Activated naive CD8-positive, alpha-beta T cell treated with anti-CD3 and anti-CD28 coated beads for 36 hours (primary cell): Measurements from ENCODE around the gene HACL1. TPM values are rescaled to one million over a fixed set of nuclear protein-coding genes. Genes with fewer than 3 reads are reported as not detected.

Source experiments
- DNase-seq: peaks from one replicate; pipeline ENCODE4 v3.0.0; 2021
- H3K27ac Mint-ChIP-seq: one replicate; pipeline ENCODE4 v1.8.0; 2022; ENCODE audit warnings: mild to moderate bottlenecking, moderate library complexity, mixed read lengths
- H3K27me3 Mint-ChIP-seq: one replicate; pipeline ENCODE4 v1.8.0; 2022; ENCODE audit warnings: mild to moderate bottlenecking, mixed read lengths
- H3K36me3 Mint-ChIP-seq: one replicate; pipeline ENCODE4 v1.8.0; 2021; ENCODE audit warnings: mild to moderate bottlenecking, mixed read lengths
- H3K4me1 Mint-ChIP-seq: one replicate; pipeline ENCODE4 v1.8.0; 2021; ENCODE audit warnings: mixed read lengths
- H3K4me3 Mint-ChIP-seq: one replicate; pipeline ENCODE4 v1.8.0; 2022; ENCODE audit warnings: mild to moderate bottlenecking, moderate library complexity, mixed read lengths
- H3K9me3 Mint-ChIP-seq: one replicate; pipeline ENCODE4 v1.8.0; 2022; ENCODE audit warnings: mixed read lengths
- total RNA-seq, 2 experiments: library from RNA; stranded (reverse); gene quantifications; one replicate each; pipeline ENCODE4 v1.2.3, GENCODE V29; 2021

The HACL1 gene
- total RNA-seq, 2 experiments from 2014 or later = 23.0 to 23.3 TPM

DNA sequence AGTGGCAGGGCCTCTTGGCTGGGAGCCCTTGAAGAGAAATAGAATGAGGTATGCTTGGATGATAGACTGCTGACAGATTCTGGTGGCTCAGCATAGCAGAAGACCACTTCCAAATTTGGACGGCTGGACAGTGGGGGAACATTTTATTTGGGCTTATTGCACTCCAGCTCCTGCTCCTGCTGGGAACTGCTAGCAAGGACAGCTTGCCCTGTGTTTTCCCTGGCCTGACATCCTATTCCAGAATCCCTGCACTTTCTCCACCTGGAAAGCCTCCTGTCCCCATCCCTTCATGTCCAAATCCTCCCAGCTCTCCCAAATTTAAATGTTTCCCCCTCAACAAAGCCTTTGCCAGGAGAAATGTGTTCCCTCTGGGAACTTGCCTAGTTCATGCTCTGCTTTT lies 70.0 kb downstream of the HACL1 start:
- no peak for DNase-seq
- Mint-ChIP-seq H3K9me3 (no peaks in the 10 kb centered on the region), H3K36me3 (no peaks in the 10 kb centered on the region), H3K4me3 (no peak overlapping the region), H3K27ac (no peak overlapping the region), H3K4me1 (peaks cover 31% of the 10 kb centered on the region), H3K27me3 (no peaks in the 10 kb centered on the region)

DNA sequence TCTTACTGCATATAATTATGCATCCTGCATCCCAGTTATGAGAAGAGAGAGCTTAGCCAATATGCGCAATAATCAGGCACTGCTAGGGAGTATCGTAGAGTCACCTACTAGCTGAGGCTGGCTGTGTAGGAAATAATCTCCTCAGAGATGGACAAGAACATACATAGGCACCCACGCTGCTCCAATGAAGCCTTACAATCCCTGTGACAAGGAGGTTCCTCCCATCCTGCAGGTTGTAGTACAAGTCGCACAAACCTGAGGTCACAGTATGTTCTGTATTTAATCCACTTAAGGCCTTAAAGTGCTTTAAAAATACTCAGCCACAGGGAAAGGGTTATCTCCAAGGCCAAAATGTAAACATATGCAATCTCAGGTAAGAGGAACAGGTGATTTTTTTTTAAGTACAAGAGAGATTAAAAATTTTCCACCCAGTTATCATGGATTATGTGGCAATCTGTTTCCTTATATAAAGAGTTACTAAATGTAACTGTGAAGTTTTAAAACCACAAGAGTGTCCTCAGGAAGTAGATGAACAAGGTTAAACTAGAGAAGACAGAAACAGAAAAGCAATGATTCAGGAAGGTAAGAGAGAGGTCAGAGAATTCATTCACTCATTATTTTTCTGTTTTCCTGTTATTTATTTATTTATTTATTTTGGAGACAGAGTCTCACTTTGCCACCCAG lies 72.4 kb downstream of the HACL1 start:
- H3K9me3 Mint-ChIP-seq = no peaks in the 10 kb centered on the region
- H3K36me3 Mint-ChIP-seq = no peaks in the 10 kb centered on the region
- H3K27ac Mint-ChIP-seq = no peak overlapping the region
- peaks cover 14% of the 10 kb centered on the region for H3K4me1 Mint-ChIP-seq
- H3K4me3 Mint-ChIP-seq = no peak overlapping the region
- DNase-seq = no peak
- H3K27me3 Mint-ChIP-seq = no peaks in the 10 kb centered on the region

DNA sequence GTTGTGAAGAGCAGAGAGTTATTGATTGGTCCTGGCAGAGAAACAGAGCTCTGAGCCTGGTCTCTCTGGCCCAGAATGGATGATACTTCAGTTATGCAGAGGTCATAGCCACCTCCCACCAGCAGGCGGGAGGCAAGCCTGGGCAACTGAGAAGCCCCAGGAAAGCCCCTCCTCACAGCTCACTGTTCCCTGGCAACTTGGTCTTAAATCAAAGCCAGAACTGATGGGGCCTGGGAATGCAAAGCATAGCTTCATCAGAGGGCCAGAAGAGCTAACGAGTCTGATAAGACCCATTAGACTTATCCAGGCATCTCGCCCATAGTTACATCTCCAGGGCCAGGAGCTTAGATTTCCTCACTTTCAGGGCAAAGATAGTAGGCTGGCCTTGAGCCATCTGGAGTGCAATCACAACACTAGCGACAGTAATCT lies 74.3 kb downstream of the HACL1 start:
- H3K36me3 Mint-ChIP-seq = no peaks in the 10 kb centered on the region
- no peak overlapping the region for H3K4me3 Mint-ChIP-seq
- no peak overlapping the region for H3K27ac Mint-ChIP-seq
- DNase-seq = no peak
- peaks cover 14% of the 10 kb centered on the region for H3K4me1 Mint-ChIP-seq
- H3K9me3 Mint-ChIP-seq = no peaks in the 10 kb centered on the region
- H3K27me3 Mint-ChIP-seq = no peaks in the 10 kb centered on the region

DNA sequence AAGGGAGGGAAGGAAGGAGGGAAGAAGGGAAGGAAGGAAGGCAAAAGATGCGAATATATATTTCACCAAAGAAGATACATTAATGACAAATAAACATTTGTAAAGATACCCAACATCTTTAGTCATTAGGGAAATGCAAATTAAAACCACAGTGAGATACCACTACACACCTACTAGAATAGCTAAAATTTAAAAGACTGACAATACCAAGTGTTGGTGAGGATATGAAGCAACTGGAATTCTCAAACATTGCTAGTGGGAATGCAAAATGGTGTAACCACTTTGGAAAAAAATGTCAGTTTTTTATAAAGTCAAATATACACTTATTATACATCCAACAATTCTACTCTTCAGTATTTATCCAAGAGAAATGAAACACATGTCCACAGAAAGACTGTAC lies 75.6 kb downstream of the HACL1 start:
- H3K27ac Mint-ChIP-seq = no peak overlapping the region
- no peaks in the 10 kb centered on the region for H3K36me3 Mint-ChIP-seq
- no peak for DNase-seq
- H3K4me3 Mint-ChIP-seq = no peak overlapping the region
- H3K4me1 Mint-ChIP-seq = peaks cover 18% of the 10 kb centered on the region
- no peaks in the 10 kb centered on the region for H3K9me3 Mint-ChIP-seq
- H3K27me3 Mint-ChIP-seq = peaks cover 11% of the 10 kb centered on the region

DNA sequence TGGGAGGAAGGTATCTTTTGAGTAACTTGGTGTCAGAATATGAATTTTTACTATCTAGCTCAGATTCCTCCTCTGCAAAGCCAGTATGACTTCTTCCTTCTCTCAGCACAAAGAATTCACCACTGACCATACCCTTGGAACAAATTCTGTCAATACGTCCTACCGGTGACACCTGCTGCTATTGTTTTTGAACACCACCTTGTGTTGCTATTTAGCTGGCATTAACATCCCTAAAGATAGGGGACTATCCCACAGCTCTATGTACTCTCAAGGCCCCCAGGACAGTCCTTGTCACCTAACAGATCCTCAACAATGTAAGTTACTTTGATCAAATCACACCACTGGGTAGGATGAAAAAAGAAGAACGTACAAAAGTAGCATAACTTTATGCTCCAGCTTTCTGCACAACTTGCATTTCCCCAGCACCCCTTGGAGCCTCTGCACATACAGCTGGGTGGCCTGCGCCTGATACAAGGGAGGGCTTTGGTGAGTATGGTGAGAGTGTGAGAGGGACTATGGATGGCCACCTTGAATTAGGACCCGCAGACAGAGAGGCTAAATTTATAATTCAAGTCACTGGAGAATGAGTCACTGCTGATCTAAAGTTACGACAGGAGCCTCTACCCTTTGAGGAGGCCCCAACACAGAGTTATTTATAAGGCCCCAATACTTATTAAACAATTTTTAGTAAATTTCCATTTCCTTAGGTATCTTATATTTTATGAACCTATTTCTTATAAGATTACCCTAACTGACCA lies 77.5 kb downstream of the HACL1 start:
- no peak for DNase-seq
- H3K4me3 Mint-ChIP-seq = no peak overlapping the region
- peaks cover 19% of the 10 kb centered on the region for H3K4me1 Mint-ChIP-seq
- no peaks in the 10 kb centered on the region for H3K9me3 Mint-ChIP-seq
- no peak overlapping the region for H3K27ac Mint-ChIP-seq
- H3K36me3 Mint-ChIP-seq = no peaks in the 10 kb centered on the region
- H3K27me3 Mint-ChIP-seq = peaks cover 17% of the 10 kb centered on the region

DNA sequence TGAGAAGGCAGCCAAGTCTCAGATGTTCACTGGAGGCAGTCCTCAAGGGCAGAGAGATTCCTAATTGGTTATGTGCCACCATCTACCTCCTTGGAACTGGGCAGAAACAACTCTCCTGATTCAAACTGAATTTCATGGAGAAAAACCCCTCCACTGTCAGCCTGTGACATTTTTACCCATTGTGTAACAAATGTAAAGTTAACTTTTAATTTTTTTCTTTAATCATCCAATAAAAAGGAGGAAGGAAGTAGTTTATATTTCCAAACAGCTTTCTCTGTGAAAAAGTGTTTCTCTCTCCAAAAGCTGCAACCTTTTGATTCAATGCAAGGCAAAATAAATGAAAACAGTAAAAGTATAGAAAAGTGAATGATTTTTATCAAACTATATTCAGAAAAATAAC lies 79.4 kb downstream of the HACL1 start:
- H3K27me3 Mint-ChIP-seq = peaks cover 17% of the 10 kb centered on the region
- no peak overlapping the region for H3K4me3 Mint-ChIP-seq
- no peak for DNase-seq
- H3K4me1 Mint-ChIP-seq = peaks cover 14% of the 10 kb centered on the region
- H3K9me3 Mint-ChIP-seq = no peaks in the 10 kb centered on the region
- H3K27ac Mint-ChIP-seq = no peak overlapping the region
- H3K36me3 Mint-ChIP-seq = no peaks in the 10 kb centered on the region

DNA sequence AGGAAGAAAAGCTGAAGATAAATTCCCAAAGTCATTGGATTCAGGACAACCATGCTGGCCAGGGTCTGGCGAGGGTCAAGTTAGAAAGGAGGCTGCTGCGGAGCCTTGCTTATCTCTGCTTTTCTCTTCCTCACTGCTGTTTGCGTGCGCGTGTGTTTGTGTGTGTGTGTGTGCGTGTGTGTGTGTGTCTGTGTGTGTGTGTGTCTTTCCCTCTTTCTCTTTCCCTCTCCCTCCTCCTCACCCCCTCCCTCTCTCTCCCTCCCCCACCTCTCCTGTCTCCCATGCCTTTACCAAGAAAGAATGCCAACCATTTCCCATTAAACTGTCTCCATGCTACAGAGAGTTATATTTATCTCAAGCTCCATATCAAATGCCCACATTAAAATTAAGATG lies 79.8 kb downstream of the HACL1 start, which contains the start of gene COLQ:
COLQ (minus strand) TSS at position 134 of the 393 bp plus-strand sequence; CDS start at position 53, 81 bp downstream.
- H3K4me3 Mint-ChIP-seq = no peak within 1 kb of the TSS
- no peak within 1 kb of the TSS for H3K27ac Mint-ChIP-seq

DNA sequence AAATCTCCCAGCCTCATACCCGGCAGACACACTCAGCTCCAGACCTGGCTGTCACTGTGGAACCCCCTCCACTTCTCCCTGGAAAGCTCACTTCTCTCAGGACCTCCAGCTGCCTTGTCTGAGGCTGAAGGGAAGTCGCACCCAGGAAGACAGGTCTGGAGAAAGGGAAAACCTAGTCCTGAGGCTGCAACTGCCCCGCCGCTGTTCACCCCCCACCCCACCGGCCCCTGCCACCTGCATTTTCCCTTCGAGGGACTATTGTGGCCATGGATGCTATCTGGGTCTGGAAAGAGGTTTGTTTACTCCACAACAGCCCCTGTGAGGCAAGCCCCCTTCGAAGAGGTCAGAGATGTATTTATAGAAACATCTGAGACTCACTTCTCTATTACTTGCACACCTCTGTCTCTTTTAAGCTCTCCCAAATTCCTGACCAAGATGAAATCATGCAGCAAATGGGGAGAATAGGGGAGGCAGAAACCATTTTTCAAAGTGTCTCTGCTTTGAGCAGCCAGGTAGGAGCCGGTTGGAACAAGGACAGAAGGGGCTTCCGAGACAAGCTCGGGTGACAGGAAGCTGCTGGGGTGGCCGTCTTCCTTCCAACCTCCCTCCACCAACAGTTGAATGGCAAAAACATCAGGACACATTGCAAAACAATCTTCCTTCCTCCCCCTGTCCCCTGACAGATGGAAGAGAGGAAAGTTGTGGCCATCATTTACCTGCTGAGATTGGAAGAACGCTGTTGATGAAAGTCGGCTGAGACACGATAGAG lies 80.4 kb downstream of the HACL1 start:
- H3K36me3 Mint-ChIP-seq = no peaks in the 10 kb centered on the region
- peaks cover 17% of the 10 kb centered on the region for H3K27me3 Mint-ChIP-seq
- H3K9me3 Mint-ChIP-seq = no peaks in the 10 kb centered on the region
- no peak overlapping the region for H3K4me3 Mint-ChIP-seq
- DNase-seq = no peak
- H3K27ac Mint-ChIP-seq = no peak overlapping the region
- peaks cover 14% of the 10 kb centered on the region for H3K4me1 Mint-ChIP-seq

More for the DNA sequence above, 79.8 kb downstream of the HACL1 start, which contains the start of gene COLQ:
- peaks cover 14% of the 10 kb centered on the region for H3K4me1 Mint-ChIP-seq
- H3K27me3 Mint-ChIP-seq = peaks cover 17% of the 10 kb centered on the region
- H3K9me3 Mint-ChIP-seq = no peaks in the 10 kb centered on the region
- no peaks in the 10 kb centered on the region for H3K36me3 Mint-ChIP-seq
- DNase-seq = no peak

DNA sequence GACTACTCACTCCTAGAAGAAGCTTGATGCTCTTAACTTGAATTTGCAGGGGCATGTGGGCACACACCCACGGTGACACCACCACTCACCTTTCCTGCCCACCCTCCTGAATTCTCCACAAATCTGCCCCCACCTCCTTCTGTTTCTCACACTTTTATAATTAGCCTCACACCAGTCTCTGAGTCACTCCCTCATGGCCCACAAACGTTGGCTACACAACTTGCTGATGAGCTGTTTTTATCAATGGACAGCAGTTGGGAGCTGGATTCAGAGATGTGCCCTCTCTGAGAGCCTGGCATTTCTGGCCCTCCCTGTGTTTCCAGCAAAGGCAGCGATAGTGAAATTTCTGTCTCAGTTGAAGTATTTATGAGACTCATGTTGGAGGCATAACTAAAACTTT lies 81.2 kb downstream of the HACL1 start:
- no peak overlapping the region for H3K4me3 Mint-ChIP-seq
- no peak for DNase-seq
- H3K36me3 Mint-ChIP-seq = no peaks in the 10 kb centered on the region
- H3K27me3 Mint-ChIP-seq = peaks cover 17% of the 10 kb centered on the region
- H3K27ac Mint-ChIP-seq = no peak overlapping the region
- peaks cover 14% of the 10 kb centered on the region for H3K4me1 Mint-ChIP-seq
- no peaks in the 10 kb centered on the region for H3K9me3 Mint-ChIP-seq

DNA sequence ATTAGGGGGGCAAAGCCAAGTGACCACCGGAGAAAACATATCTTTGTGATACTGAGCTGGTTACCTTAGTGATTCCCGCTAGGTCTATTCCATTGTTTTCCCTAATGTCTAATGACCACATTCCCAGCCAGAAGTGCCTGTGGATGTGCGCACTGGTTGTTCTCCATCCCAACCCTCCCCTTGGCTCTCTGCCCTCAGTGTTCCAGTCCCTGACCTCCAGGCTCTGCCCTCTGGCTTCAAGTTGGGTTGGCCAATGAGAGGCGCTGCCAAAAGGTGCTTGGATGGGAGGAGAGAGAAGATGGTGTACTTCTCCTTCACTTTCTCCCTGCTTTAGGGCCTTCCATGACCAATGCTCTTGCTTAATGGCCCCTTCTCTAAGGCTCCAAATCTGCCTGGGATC lies 82.3 kb downstream of the HACL1 start:
- DNase-seq = no peak
- Mint-ChIP-seq H3K4me3 (no peak overlapping the region), H3K9me3 (no peaks in the 10 kb centered on the region), H3K36me3 (no peaks in the 10 kb centered on the region), H3K4me1 (peaks cover 14% of the 10 kb centered on the region), H3K27ac (no peak overlapping the region), H3K27me3 (peaks cover 17% of the 10 kb centered on the region)

DNA sequence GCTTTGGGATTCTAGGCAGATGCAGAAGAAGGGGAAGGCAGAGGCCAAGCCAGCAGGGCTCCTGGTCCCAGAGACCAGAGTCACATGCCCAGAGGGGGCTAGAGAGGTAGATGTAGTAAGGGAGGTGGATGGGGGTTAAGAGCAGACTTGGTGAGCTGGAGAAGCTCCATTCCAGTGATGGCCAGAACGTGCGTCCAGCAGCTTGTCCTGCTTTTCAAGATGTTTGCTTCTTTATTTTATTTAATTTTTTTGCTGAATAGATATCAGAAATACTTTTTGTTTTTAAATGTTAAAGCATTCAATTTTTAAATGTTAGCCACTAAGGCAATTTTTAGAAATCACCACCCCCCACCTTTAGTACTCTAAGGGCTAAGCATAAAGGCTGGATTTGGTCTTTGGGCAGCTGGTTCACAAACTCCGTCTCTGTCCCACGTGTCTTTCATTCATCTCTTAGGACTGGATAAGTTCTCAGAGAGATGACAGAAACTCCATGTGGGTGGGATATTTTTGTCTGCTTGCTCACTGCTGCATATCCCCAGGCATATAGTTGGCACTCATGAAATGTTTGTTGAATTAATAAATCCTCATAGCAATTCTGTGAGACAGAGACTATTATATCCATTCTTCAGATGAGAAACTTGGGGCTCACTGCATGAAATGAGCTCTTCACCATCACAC lies 86.6 kb downstream of the HACL1 start:
- Mint-ChIP-seq H3K4me1 (peaks cover 9% of the 10 kb centered on the region), H3K27ac (no peak overlapping the region), H3K27me3 (no peaks in the 10 kb centered on the region), H3K36me3 (no peaks in the 10 kb centered on the region), H3K9me3 (no peaks in the 10 kb centered on the region), H3K4me3 (no peak overlapping the region)
- DNase-seq = no peak

DNA sequence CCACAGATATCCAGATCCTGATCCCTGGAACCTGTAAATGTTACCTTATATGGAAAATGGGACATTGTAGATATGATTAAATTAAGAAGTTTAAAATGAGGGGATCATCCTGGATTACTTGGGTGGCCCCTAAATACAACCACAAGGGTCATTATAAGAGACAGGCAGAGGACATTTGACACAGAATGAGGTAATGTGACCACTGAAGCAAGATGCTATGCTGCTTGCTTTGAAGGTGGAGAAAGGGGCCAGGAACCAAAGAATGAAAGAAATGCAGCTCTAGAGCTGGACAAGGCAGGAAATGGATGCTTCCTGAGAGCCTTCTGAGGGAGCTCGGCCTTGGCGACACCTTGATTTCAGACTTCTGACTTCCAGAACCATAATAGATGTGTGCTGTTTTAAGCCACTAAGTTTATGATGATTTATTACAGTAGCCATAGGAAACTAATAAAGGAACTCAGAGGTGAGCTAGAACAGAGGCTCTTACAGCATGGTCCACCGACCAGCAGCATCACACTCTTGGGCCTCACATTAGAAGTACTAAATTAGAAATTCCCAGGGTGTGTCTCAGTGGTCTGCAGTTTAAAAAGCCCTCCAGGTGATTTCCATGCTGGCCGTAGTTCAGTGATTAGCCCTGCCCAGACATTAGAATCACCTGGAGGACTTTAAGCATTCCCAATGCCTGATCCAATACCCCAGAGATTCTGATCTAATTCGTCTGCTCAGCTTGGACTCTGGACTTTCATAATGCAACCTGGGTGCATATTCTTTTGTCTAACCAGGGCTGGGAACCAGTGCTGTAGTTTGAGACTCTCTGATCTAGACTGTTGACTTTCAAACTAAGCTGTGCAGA lies 87.3 kb downstream of the HACL1 start:
- no peaks in the 10 kb centered on the region for H3K27me3 Mint-ChIP-seq
- no peak overlapping the region for H3K27ac Mint-ChIP-seq
- DNase-seq = no peak
- H3K4me3 Mint-ChIP-seq = no peak overlapping the region
- H3K4me1 Mint-ChIP-seq = peaks cover 8% of the 10 kb centered on the region
- no peaks in the 10 kb centered on the region for H3K36me3 Mint-ChIP-seq
- H3K9me3 Mint-ChIP-seq = no peaks in the 10 kb centered on the region

DNA sequence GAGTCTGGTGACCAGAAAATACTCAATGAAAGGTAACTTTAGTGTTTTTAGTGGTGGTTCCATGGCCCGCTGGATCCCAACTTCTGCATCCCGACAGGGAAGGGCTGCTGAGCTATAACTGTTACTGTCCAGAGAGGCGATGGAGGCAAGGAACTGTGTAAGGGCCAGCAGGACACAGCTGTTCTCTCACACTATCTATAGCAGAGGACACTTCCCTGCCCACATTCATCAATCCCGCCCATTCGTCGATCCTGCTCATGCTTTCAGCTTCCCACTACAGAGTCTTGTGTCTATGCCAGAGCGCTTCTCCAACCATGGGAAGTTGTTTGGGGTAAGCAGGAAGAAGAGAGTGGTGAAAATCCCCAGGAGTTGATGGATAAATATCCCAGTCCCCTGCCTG lies 88.3 kb downstream of the HACL1 start:
- H3K27ac Mint-ChIP-seq = no peak overlapping the region
- no peaks in the 10 kb centered on the region for H3K36me3 Mint-ChIP-seq
- no peak overlapping the region for H3K4me3 Mint-ChIP-seq
- peaks cover 8% of the 10 kb centered on the region for H3K4me1 Mint-ChIP-seq
- no peak for DNase-seq
- no peaks in the 10 kb centered on the region for H3K27me3 Mint-ChIP-seq
- no peaks in the 10 kb centered on the region for H3K9me3 Mint-ChIP-seq

DNA sequence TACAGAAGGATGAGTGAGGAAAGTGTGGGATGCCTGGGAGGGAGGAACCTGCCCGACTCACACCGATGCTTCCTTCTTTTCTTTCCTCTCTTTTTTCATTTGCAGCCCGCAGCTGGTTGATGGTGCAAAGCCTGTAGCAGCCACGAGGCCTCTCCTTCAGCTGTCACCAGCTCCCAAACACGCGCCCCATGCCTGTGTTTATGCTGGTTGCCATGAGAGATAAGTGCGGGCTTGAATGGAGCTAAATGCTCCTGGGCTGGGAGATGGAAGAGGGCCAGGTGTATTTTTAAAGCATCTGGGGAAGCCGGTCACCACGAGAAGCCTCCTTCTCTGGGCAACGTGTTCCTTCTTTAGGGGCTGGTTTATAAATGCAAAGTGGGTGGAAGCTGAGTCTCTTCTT lies 89.2 kb downstream of the HACL1 start:
- Mint-ChIP-seq H3K4me3 (no peak overlapping the region), H3K27ac (no peak overlapping the region), H3K9me3 (no peaks in the 10 kb centered on the region), H3K4me1 (peaks cover 8% of the 10 kb centered on the region), H3K36me3 (no peaks in the 10 kb centered on the region), H3K27me3 (no peaks in the 10 kb centered on the region)
- DNase-seq = no peak
